ENCODE data around the gene ADAMTS17. TPM values are rescaled to one million over a fixed set of nuclear protein-coding genes. Genes with fewer than 3 reads are reported as not detected.

ADAMTS17 gene
- total RNA-seq, 4 donors from 2014 or later = 4.5 to 11.4 (median 6.6) TPM

GRCh38 chr15:100017140-100017539 is 324.6 kb downstream of the ADAMTS17 start:
- TF ChIP-seq POLR2A (IDR thresholded peaks at IDR 0.05) = no peak
- TF ChIP-seq CTCF (IDR thresholded peaks at IDR 0.05) = no peak
- intact Hi-C loops (cut with DNase I) = no loop called here
- WGBS, 2 donors = 35 to 58% methylated on average over 2 to 4 of the region's 7 CpGs
- H3K27ac ChIP-seq = no peak overlapping the region
- peaks cover 0 to 23% (median 11%) of the 10 kb centered on the region in 3 donors for H3K4me1 ChIP-seq
- H3K4me3 ChIP-seq = no peak overlapping the region
- H3K9me3 ChIP-seq = no peaks in the 10 kb centered on the region
- no peaks in the 10 kb centered on the region for H3K27me3 ChIP-seq
- no peak for DNase-seq
- no peaks in the 10 kb centered on the region for H3K36me3 ChIP-seq

GRCh38 chr15:100016632-100017031 is 325.1 kb downstream of the ADAMTS17 start:
- Histone ChIP-seq H3K4me3 (no peak overlapping the region), H3K27ac (no peak overlapping the region), H3K4me1 (peaks cover 0 to 18% (median 11%) of the 10 kb centered on the region in 3 donors), H3K36me3 (no peaks in the 10 kb centered on the region), H3K27me3 (no peaks in the 10 kb centered on the region), H3K9me3 (no peaks in the 10 kb centered on the region)
- intact Hi-C loops (cut with DNase I) = no loop called here
- 44 to 60% methylated on average over 1 to 3 of the region's 3 CpGs for WGBS, 2 donors
- no peak for TF ChIP-seq POLR2A (IDR thresholded peaks at IDR 0.05)
- TF ChIP-seq CTCF (IDR thresholded peaks at IDR 0.05) = no peak
- no peak for DNase-seq

- TF ChIP-seq CTCF (IDR thresholded peaks at IDR 0.05) = no peak
- no peak for TF ChIP-seq POLR2A (IDR thresholded peaks at IDR 0.05)
- H3K4me3 ChIP-seq = no peak overlapping the region
- intact Hi-C loops (cut with DNase I) = no loop called here
- no peaks in the 10 kb centered on the region for H3K27me3 ChIP-seq
- no peaks in the 10 kb centered on the region for H3K36me3 ChIP-seq
- H3K27ac ChIP-seq = no peak overlapping the region
- no peak for DNase-seq
- H3K4me1 ChIP-seq = no peaks in the 10 kb centered on the region
- H3K9me3 ChIP-seq = no peaks in the 10 kb centered on the region
- WGBS, 2 donors = 73 to 100% methylated on average over 1 of the region's 1 CpG
Measured at GRCh38 chr15:100011235-100011634, 330.5 kb downstream of the ADAMTS17 start.

- 91 to 96% methylated on average over 5 to 7 of the region's 7 CpGs for WGBS, 2 donors
- Histone ChIP-seq H3K27ac (no peak overlapping the region), H3K4me3 (no peak overlapping the region), H3K4me1 (no peaks in the 10 kb centered on the region), H3K36me3 (no peaks in the 10 kb centered on the region), H3K27me3 (no peaks in the 10 kb centered on the region), H3K9me3 (no peaks in the 10 kb centered on the region)
- intact Hi-C loops (cut with DNase I) = no loop called here
- TF ChIP-seq POLR2A (IDR thresholded peaks at IDR 0.05) (no peak), CTCF (IDR thresholded peaks at IDR 0.05) (no peak)
- no peak for DNase-seq
Measured at GRCh38 chr15:100009372-100009771, 332.4 kb downstream of the ADAMTS17 start.

GRCh38 chr15:100008258-100008657 is 333.5 kb downstream of the ADAMTS17 start:
- 64 to 93% methylated on average over 2 to 4 of the region's 6 CpGs for WGBS, 2 donors
- no peaks in the 10 kb centered on the region for H3K27me3 ChIP-seq
- DNase-seq = no peak
- no peak for TF ChIP-seq CTCF (IDR thresholded peaks at IDR 0.05)
- no peak for TF ChIP-seq POLR2A (IDR thresholded peaks at IDR 0.05)
- H3K4me3 ChIP-seq = no peak overlapping the region
- no peak overlapping the region for H3K27ac ChIP-seq
- no peaks in the 10 kb centered on the region for H3K4me1 ChIP-seq
- intact Hi-C loops (cut with DNase I) = no loop called here
- H3K9me3 ChIP-seq = no peaks in the 10 kb centered on the region
- H3K36me3 ChIP-seq = no peaks in the 10 kb centered on the region
